HEK293T (cell line): Measurements from ENCODE around the gene CGREF1.

ENCODE experiments used
- BHLHE40 ChIP-seq: fragments of 450-650 bp; IDR thresholded peaks from 2 replicates; pipeline ENCODE4 v1.6.1; 2016; ENCODE audit warnings: mild to moderate bottlenecking, moderate library complexity, borderline replicate concordance
- FOXK2 ChIP-seq: fragments of 450-650 bp; IDR thresholded peaks from 2 replicates; pipeline ENCODE4 v1.6.1; 2016; ENCODE audit warnings: mild to moderate bottlenecking
- FOXM1 ChIP-seq: fragments of 450-650 bp; IDR thresholded peaks from 2 replicates; pipeline ENCODE4 v1.6.1; 2017; ENCODE audit warnings: mild to moderate bottlenecking, borderline replicate concordance
- SP1 ChIP-seq: fragments of 450-650 bp; IDR thresholded peaks from 2 replicates; pipeline ENCODE4 v1.6.1; 2017
- TARDBP ChIP-seq: fragments of 450-650 bp; IDR thresholded peaks from 2 replicates; pipeline ENCODE4 v1.6.1; 2016

GRCh38 chr2:27130396-27130795 is 11.5 kb upstream of the CGREF1 start:
- TF ChIP-seq SP1 (no peak), FOXK2 (no peak), FOXM1 (no peak), TARDBP (no peak), BHLHE40 (no peak)
